ENCODE data around the gene VWA5B1. TPM values are rescaled to one million over a fixed set of nuclear protein-coding genes. Genes with fewer than 3 reads are reported as not detected.

Gene VWA5B1
- total and polyA plus RNA-seq, 2 donors (not counting 3 experiments of a cell fraction or from before 2014, with no cell fraction given): not detected

GRCh38 chr1:20327467-20327866 lies 36.8 kb downstream of the VWA5B1 start:
- H3K9me3 ChIP-seq (replicated peaks; ENCODE audit: control insufficient read depth, insufficient read depth, low read length): no peaks in the 10 kb centered on the region
- no TSS peak for BruUV-seq (replicated peaks)
- H3K9ac ChIP-seq (replicated peaks; ENCODE audit: extremely low read depth, insufficient read depth, low read length): no peak overlapping the region
- H3K4me1 ChIP-seq (ENCODE audit: control insufficient read depth, extremely low read depth, insufficient read depth, low read length): no peaks in the 10 kb centered on the region
- H3K27ac ChIP-seq (ENCODE audit: insufficient read depth, low read depth, low read length): no peak overlapping the region
- dilution Hi-C loops (cut with MboI; ENCODE audit: extremely low pct_ligation_motif_present, low sequenced_read_pairs) (no loop called here), intact Hi-C loops (cut with micrococcal nuclease) (no loop called here)
- H3K4me3 ChIP-seq (replicated peaks in 1 of 3; ENCODE audit: insufficient read depth in 1 of 3, low read depth in 1 of 3, low read length in 3 of 3): no peak overlapping the region
- no peaks in the 10 kb centered on the region for H3K9me1 ChIP-seq (replicated peaks; ENCODE audit: control insufficient read depth, extremely low read depth, insufficient read depth, low read length)
- H4K20me1 ChIP-seq (replicated peaks; ENCODE audit: control insufficient read depth, extremely low read depth, insufficient read depth, low read length): no peaks in the 10 kb centered on the region
- DNase-seq (ENCODE audit: low read depth, low spot score) (no peak), FAIRE-seq (no peak)
- H3K4me2 ChIP-seq (ENCODE audit: insufficient read depth, low read length): no peak overlapping the region
- H2AFZ ChIP-seq (ENCODE audit: low read depth, low read length): no peak overlapping the region
- TF ChIP-seq FOS (IDR thresholded peaks at IDR 0.05; ENCODE audit: borderline replicate concordance, insufficient read depth, low read length) (no peak), MYC (IDR thresholded peaks at IDR 0.05; ENCODE audit: low read depth, low read length) (no peak), GATA2 (IDR thresholded peaks at IDR 0.05; ENCODE audit: insufficient read depth, insufficient read length, low read depth, low read length) (no peak), JUN (IDR thresholded peaks at IDR 0.05; ENCODE audit: borderline replicate concordance, insufficient read depth, insufficient read length, low read depth) (no peak), MAX (IDR thresholded peaks at IDR 0.05; ENCODE audit: insufficient read depth, insufficient read length) (no peak), POLR2AphosphoS5 (IDR thresholded peaks at IDR 0.05; ENCODE audit: insufficient read depth, low read depth, low read length) (no peak), POLR2A (IDR thresholded peaks at IDR 0.05; ENCODE audit: low read depth, low read length) (no peak), CTCF (IDR thresholded peaks at IDR 0.05; ENCODE audit: extremely low read depth in 1 of 2, insufficient read depth in 1 of 2, low read depth in 1 of 2, low read length in 2 of 2) (no peak)
- H3K36me3 ChIP-seq (ENCODE audit: control insufficient read depth in 2 of 2, extremely low read depth in 1 of 2, insufficient read depth in 2 of 2, low read length in 2 of 2): no peaks in the 10 kb centered on the region
- POLR2A ChIA-PET: no interaction called here
- CTCF ChIA-PET: no interaction called here
- H3K79me2 ChIP-seq (ENCODE audit: control insufficient read depth, insufficient read depth, low read length): no peaks in the 10 kb centered on the region
- peaks cover 2% of the 10 kb centered on the region in 2 experiments for H3K27me3 ChIP-seq (ENCODE audit: control insufficient read depth in 2 of 2, insufficient read depth in 2 of 2, low read length in 2 of 2)
